KMS-11 (cell line): ENCODE results near the gene AK9.
"Not testable (repeated sequence)": the region's sequence is repeated elsewhere in the genome, so short reads cannot be mapped to it uniquely, and the experiment has no call there.

Experiments
- H2AFZ ChIP-seq: fragments of 200-600 bp; sonication (generic); 2 replicates; pipeline ENCODE4 v1.6.1; 2016; ENCODE audit warnings: antibody characterized with exemption, mixed run types, low read depth
- H3K27ac ChIP-seq: fragments of 200-600 bp; sonication (generic); 2 replicates; pipeline ENCODE4 v1.6.1; 2016; ENCODE audit warnings: mild to moderate bottlenecking, mixed run types
- H3K27me3 ChIP-seq: fragments of 200-600 bp; sonication (generic); 2 replicates; pipeline ENCODE4 v1.6.1; 2017; ENCODE audit warnings: mild to moderate bottlenecking, low read depth, mixed run types, moderate library complexity; ENCODE audit not compliant: insufficient read depth
- H3K36me3 ChIP-seq: fragments of 200-600 bp; sonication (generic); 2 replicates; pipeline ENCODE4 v1.6.1; 2017; ENCODE audit warnings: mild to moderate bottlenecking, mixed run types; ENCODE audit not compliant: insufficient read depth
- H3K4me1 ChIP-seq: fragments of 200-600 bp; sonication (generic); 2 replicates; pipeline ENCODE4 v1.6.1; 2016; ENCODE audit warnings: mild to moderate bottlenecking, low read depth, mixed run types; ENCODE audit not compliant: poor library complexity, severe bottlenecking
- H3K4me2 ChIP-seq: fragments of 200-600 bp; sonication (generic); 2 replicates; pipeline ENCODE4 v1.7.0; 2016; ENCODE audit warnings: mild to moderate bottlenecking, mixed run types
- H3K4me3 ChIP-seq: fragments of 200-600 bp; sonication (generic); IDR thresholded peaks from 2 replicates; pipeline ENCODE4 v1.6.1; 2017; ENCODE audit warnings: low read depth, low read length, mixed read lengths; ENCODE audit not compliant: insufficient read depth
- H3K79me2 ChIP-seq: fragments of 200-600 bp; sonication (generic); 2 replicates; pipeline ENCODE4 v1.6.1; 2016; ENCODE audit warnings: low read depth, mixed run types; ENCODE audit not compliant: insufficient read depth
- H3K9ac ChIP-seq: fragments of 200-600 bp; sonication (generic); 2 replicates; pipeline ENCODE4 v1.6.1; 2016; ENCODE audit warnings: mild to moderate bottlenecking, mixed run types
- H4K20me1 ChIP-seq: fragments of 200-600 bp; sonication (generic); 2 replicates; pipeline ENCODE4 v1.6.1; 2016; ENCODE audit warnings: mild to moderate bottlenecking, mixed run types; ENCODE audit not compliant: insufficient read depth
- CTCF ChIP-seq: fragments of 200-600 bp; sonication (generic); conservative IDR thresholded peaks from 2 replicates; pipeline ENCODE4 v1.6.1; 2017; ENCODE audit warnings: low read depth, mild to moderate bottlenecking, antibody characterized with exemption, low read length, moderate library complexity, mixed read lengths

Gene AK9

GRCh38 chr6:109714166-109714565 is 23.2 kb upstream of the AK9 start:
- no peak overlapping the region for H3K27ac ChIP-seq
- H4K20me1 ChIP-seq = no peaks in the 10 kb centered on the region
- H2AFZ ChIP-seq = no peak overlapping the region
- no peak for TF ChIP-seq CTCF
- H3K4me2 ChIP-seq = no peak overlapping the region
- H3K79me2 ChIP-seq = no peaks in the 10 kb centered on the region
- H3K4me1 ChIP-seq = no peaks in the 10 kb centered on the region
- H3K4me3 ChIP-seq = no peak overlapping the region
- no peaks in the 10 kb centered on the region for H3K36me3 ChIP-seq
- no peak overlapping the region for H3K9ac ChIP-seq
- H3K27me3 ChIP-seq = no peaks in the 10 kb centered on the region

DNA sequence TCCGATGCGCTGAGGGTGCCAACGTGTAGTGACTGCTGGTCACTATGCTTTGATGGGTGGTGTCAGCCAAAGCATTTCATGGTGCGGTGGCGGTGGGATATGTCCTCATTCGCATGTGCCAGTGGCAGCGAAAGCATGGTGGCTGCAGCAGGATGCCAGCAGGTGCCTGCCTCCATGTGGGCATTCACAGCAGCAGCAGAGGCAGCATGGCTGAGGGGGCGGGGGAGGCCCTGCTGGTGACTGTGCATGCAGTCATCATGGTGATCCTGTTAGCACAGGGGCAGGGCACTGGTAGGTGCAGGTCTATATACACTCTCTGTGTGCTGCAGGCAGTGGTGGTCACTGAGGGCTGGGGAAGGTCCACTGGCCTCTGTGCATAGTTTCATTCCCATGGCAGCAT is 22.1 kb upstream of the AK9 start:
- Histone ChIP-seq H3K79me2 (no peaks in the 10 kb centered on the region), H3K27me3 (no peaks in the 10 kb centered on the region), H3K9ac (no peak overlapping the region), H3K36me3 (no peaks in the 10 kb centered on the region), H3K4me2 (no peak overlapping the region), H3K27ac (no peak overlapping the region), H4K20me1 (no peaks in the 10 kb centered on the region), H2AFZ (no peak overlapping the region), H3K4me3 (no peak overlapping the region), H3K4me1 (no peaks in the 10 kb centered on the region)
- TF ChIP-seq CTCF = no peak

GRCh38 chr6:109708099-109708498 is 17.1 kb upstream of the AK9 start:
- not testable (repeated sequence) for H3K4me1 ChIP-seq, H3K36me3 ChIP-seq, H4K20me1 ChIP-seq, H3K9ac ChIP-seq, H2AFZ ChIP-seq, H3K79me2 ChIP-seq, H3K4me3 ChIP-seq, H3K4me2 ChIP-seq, H3K27me3 ChIP-seq, H3K27ac ChIP-seq

GRCh38 chr6:109706513-109706912 is 15.5 kb upstream of the AK9 start:
- H3K79me2 ChIP-seq = no peaks in the 10 kb centered on the region
- H3K9ac ChIP-seq = no peak overlapping the region
- H2AFZ ChIP-seq = no peak overlapping the region
- no peaks in the 10 kb centered on the region for H4K20me1 ChIP-seq
- no peak for TF ChIP-seq CTCF
- H3K4me2 ChIP-seq = no peak overlapping the region
- H3K4me1 ChIP-seq = no peaks in the 10 kb centered on the region
- no peak overlapping the region for H3K27ac ChIP-seq
- no peaks in the 10 kb centered on the region for H3K36me3 ChIP-seq
- H3K4me3 ChIP-seq = no peak overlapping the region
- H3K27me3 ChIP-seq = no peaks in the 10 kb centered on the region

DNA sequence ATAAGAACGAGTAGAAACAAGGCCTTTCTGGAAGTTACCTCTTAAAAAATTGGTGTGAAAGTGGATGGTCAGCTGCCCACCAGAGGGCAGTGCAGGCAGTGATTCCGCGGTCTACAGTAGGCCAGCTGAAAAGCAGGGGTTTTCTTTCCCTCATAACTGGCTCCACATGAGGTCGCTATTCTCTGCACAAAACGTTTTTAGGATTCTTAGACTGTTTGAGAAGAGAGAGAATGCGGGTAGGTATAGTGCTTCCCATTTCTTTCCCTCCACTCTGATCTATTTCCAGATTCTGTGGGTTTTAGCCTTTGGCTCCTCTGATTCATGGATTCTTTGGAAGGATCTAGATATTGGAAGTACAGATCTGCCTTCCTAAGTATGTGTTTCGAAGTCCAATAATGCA is 14.3 kb upstream of the AK9 start:
- peak; percentile 86 for TF ChIP-seq CTCF
- Histone ChIP-seq H3K4me2 (no peak overlapping the region), H3K4me1 (no peaks in the 10 kb centered on the region), H3K9ac (no peak overlapping the region), H3K27ac (no peak overlapping the region), H3K27me3 (no peaks in the 10 kb centered on the region), H4K20me1 (no peaks in the 10 kb centered on the region), H3K79me2 (no peaks in the 10 kb centered on the region), H3K4me3 (no peak overlapping the region), H2AFZ (no peak overlapping the region), H3K36me3 (no peaks in the 10 kb centered on the region)
